ENCODE data around the gene TCL1A.

Gene TCL1A

DNA sequence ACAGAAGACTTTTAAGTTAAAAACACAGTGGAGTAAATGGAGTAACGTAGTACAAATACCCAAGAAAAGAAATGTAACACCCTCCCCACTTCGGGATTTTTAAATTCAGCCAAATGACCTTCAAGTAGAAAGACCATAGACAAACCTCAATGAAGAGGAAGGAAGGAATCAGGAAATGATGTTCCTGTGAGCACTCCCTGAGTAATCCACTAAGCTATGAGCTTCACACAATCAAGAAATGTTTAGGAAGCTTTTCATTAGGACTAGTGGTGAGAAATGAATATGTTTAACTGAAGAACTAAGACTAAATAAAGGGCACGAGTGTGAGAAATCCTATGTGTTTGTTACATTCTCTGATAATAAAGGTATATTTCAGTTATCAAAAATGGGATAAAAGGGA lies 10.1 kb downstream of the TCL1A start:
- DNase-seq: no peak

DNA sequence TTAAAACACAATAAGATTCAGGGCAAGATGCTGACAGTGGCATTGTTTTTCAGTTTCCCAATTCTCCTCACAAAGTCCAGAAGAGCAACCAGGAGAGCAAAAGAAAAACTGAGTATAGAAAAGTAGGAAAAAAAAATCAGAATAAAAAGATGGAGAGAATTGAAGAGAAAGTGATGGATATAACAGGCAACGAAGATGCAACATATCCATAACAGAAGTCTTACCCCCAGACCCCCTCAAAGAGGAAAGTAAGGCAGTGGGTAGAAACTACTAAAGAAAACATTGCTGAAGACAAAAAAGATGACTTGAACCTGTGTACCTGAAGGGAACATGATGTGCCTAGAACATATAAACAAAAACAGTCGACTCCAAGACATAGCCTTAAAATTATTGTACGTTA lies 10.6 kb downstream of the TCL1A start:
- no peak for DNase-seq

GRCh38 chr14:95701846-95702221 lies 12.1 kb downstream of the TCL1A start:
- no peak for DNase-seq

GRCh38 chr14:95700221-95700976 lies 13.5 kb downstream of the TCL1A start:
- DNase-seq: no peak

- DNase-seq: no peak
Measured at GRCh38 chr14:95699412-95699811, 14.5 kb downstream of the TCL1A start.

GRCh38 chr14:95698287-95698686 lies 15.6 kb downstream of the TCL1A start:
- DNase-seq: no peak

GRCh38 chr14:95697764-95698163 lies 16.2 kb downstream of the TCL1A start:
- DNase-seq: no peak

DNA sequence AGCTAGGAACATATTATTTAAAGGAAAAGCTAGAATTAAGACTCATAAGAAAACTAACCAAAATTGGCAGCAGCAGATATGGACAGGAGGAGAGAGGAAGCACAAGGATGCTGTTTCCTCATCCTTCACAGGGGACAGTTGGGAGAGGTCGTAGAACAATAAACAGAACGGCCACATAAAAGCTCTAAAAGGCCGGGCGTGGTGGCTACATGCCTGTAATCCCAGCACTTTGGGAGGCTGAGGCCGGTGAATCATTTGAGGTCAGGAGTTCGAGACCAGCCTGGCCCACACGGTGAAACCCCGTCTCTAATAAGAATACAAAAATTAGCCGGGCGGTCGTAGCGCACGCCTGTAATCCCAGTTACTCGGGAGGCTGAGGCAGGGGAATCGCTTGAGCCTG lies 17.2 kb downstream of the TCL1A start:
- no peak for DNase-seq

DNA sequence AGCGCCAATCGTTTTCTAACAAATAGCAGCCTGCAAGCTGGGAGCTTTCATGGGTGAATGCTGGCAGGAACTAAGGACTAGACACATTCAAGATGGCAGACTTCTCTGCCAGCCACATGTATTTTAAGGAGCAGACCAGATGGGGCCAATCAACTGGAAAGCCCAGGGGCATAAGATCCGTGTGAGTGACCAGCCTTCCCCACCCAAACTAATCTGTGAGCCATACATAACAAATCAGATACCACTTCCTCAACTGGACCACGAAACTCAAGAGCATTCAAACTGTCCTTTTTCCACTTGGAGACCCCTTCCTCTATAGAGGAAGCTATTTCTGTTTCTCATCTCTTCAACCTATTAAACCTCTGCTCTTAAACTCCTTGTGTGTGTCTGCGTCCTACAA lies 18.0 kb downstream of the TCL1A start:
- no peak for DNase-seq

GRCh38 chr14:95695051-95695450 lies 18.9 kb downstream of the TCL1A start:
- no peak for DNase-seq

GRCh38 chr14:95692109-95692508 lies 21.8 kb downstream of the TCL1A start:
- no peak for DNase-seq

DNA sequence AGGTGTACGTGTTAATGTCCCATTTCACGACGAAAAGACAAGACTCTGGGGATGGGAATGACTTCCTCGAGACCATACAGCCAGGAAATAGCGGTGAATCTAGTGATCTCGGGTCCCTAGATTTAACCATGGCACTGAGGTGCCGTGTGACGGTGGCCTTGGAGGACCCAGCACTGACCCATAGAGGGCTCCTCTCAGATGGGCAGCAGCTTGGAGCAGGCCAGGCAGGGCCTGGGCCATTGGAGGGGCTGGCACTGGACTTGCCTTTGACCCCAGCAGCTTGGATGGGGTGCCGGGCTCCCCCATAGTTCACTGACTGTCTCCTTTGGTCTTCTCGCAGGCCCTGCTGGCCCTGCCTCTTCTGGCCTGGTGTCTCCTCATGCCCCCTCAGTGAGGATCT lies 22.3 kb downstream of the TCL1A start:
- DNase-seq: no peak

- DNase-seq: no peak
Measured at GRCh38 chr14:95690815-95691214, 23.1 kb downstream of the TCL1A start.

GRCh38 chr14:95689441-95689840 lies 24.5 kb downstream of the TCL1A start:
- no peak for DNase-seq

GRCh38 chr14:95686935-95687334 lies 27.0 kb downstream of the TCL1A start:
- DNase-seq: no peak

DNA sequence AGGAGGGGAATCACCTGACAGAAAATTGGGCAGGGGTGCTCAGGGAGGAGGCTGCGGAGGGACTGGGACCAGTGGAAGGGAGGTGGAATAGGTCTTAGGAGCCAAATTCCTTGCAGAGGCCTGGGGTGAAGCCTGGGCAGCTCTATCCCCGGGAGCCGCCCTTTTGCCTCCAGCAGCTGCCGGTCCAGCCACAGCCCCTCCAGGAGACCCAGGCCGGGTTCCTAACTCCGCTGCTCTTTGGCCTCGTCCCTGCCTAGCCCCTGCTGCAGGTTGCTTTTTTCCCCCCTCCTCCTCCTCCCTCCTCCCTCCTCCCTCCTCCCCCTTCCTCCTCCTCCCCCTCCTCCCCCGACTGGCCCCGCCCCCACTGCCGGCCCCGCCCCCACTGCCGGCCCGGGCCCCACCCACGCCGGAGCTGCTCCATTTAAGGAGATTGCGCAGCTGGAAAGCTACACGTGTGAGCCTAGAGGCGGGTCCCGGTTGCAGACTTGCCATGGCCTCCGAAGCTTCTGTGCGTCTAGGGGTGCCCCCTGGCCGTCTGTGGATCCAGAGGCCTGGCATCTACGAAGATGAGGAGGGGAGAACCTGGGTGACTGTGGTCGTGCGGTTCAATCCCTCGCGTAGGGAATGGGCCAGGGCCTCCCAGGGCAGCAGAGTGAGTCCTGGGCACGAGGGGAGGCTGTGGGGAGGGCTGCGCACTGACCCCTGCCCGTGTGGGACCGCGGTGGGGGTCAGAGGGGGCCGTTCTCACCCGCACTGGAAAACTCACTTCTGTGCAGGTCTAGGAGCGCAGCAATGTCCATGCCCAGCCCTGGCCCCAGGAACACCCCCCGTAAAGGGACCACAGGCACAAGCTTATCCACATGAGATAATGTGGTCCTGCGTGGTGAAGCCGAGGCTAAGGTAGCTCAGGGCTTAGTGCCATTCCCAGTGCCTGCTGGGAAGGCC lies 27.7 kb downstream of the TCL1A start, which contains the start of gene TCL1B:
Gene TCL1B, plus strand, starts transcription at position 449 of the 945 bp plus-strand sequence. Its CDS starts 42 bp downstream, at position 491.
- no peak for DNase-seq

DNA sequence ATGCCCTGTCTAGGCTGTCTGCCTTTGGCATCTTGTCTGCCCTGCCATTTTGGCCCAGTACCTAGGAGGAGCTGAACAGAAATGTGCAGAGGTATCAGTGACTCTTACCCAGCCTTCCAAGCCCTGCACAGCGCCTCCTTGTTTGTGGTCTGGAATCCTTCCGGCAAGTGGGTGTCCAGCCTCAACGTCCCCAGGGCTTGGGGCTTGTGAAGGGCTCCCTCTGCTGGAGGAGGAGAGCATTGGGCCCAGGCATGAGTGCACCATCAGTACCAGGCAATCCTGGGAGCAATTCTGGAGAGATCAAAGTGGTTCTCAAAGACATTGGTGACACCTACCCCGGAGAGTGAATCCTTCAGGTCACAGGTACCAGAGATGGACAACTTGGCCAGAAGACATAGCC lies 30.1 kb downstream of the TCL1A start:
- no peak for DNase-seq

GRCh38 chr14:95681153-95681552 lies 32.8 kb downstream of the TCL1A start:
- no peak for DNase-seq

GRCh38 chr14:95679998-95680735 lies 33.8 kb downstream of the TCL1A start:
- no peak for DNase-seq

DNA sequence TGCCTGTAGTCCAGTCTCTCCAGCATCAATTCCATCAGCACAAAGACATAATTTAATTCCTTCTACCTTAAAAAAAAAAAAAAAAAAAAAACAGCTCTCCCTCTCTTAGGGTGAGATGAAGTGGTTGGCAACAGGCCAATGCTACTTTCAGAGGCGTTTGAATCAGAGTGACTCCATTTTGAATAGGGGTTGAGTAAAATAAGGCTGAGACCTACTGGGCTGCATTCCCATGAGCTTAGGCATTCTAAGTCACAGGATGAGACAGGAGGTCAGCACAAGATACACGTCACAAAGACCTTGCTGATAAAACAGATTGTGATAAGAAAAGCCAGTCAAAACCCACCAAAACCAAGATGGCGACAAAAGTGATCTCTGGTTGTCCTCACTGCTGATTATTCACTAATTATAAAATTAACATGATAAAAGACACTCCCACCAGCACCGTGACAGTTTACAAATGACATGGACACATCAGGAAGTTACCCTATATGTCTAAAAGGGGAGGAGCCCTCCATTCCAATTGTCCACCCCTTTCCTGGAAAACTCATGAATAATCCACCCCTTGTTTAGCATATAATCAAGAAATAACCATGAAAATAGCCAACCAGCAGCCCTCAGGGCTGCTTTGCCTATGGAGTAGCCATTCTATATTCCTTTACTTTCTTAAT lies 34.6 kb downstream of the TCL1A start:
- DNase-seq: no peak

DNA sequence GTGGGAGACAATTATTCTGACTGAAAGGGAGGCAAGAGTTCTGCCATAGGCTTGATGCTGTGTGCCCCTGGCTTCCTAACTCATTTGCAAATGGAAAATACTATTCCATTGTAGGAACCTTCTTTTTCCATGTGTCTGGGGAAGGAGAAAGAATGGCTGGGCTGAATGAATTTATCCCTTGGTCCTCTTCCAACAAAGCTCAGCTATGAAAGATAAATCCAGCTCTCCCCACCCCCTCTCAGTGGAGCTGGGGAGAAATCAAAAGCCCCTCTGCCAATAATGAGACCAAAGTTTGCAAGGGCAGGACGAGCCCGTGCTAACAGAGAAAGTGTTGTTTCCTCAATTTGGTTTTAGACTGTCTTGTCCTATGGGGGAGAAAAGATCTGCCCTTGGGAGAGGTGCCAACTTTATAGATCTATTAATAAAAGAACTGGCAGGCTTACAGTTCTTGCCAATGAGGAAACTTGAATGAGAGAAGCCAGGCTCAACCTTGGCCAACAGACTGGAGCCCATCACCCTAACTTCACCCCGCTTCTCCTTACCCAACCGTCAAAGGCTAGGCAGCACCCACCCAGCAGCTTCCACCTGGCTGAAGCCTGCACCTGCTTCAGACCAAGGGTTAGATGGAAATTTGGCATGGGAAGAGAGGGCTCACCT lies 36.6 kb downstream of the TCL1A start:
- no peak for DNase-seq

DNA sequence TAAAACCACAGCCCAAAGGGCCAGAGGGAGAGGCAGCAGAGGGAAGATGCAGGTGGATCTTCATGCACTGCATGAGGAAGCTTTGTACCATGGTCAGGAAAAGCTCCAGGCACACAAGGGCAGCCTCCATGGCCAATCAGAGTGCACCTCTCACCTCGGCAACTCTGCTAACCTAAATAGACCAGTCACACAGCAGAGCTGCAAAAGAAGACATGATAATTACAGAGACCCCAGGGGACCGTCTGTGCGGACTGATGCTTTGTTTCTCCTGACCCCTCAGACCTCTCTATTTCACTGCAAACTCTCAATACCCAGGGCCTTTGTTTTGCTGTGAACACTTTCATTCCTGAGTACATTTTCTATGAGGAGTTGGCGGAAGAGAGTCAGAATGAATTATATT lies 38.4 kb downstream of the TCL1A start:
- no peak for DNase-seq

All from left hindlimb (tissue), 1 donor.